H1 (cell line): ENCODE measurements around the gene KCNQ2.

Experiments used
- CREB1 ChIP-seq: IDR thresholded peaks from 2 replicates; pipeline ENCODE4 v1.6.1; 2012; ENCODE audit warnings: inconsistent platforms
- CTCF ChIP-seq, 3 experiments: IDR thresholded peaks; 1 replicate in 2 of 3; 2 replicates in 1 of 3; pipeline versions ENCODE4 v1.5.1 to v1.6.1; 2011; ENCODE audit warnings: low read length in 3 of 3, mild to moderate bottlenecking in 3 of 3, inconsistent platforms in 2 of 3, low read depth in 1 of 3, moderate library complexity in 1 of 3; ENCODE audit not compliant: insufficient read depth in 1 of 3; ENCODE audit errors: control extremely low read depth in 1 of 3
- EGR1 ChIP-seq: IDR thresholded peaks from 2 replicates; pipeline ENCODE4 v1.6.1; 2011; ENCODE audit warnings: low read depth, low read length, borderline replicate concordance
- GABPA ChIP-seq: IDR thresholded peaks from 2 replicates; pipeline ENCODE4 v1.6.1; 2011; ENCODE audit warnings: mild to moderate bottlenecking, low read length, moderate library complexity, borderline replicate concordance; ENCODE audit not compliant: insufficient read depth
- PHF8 ChIP-seq: fragments of 200-600 bp; sonication (generic); conservative IDR thresholded peaks from 2 replicates; pipeline ENCODE4 v1.7.1; 2012; ENCODE audit warnings: low read depth, mild to moderate bottlenecking, inconsistent platforms, low read length, moderate library complexity
- SUZ12 ChIP-seq: fragments of 200-600 bp; sonication (generic); IDR thresholded peaks from 2 replicates; pipeline ENCODE4 v1.6.1; 2012; ENCODE audit warnings: mild to moderate bottlenecking, inconsistent platforms, low read length, moderate library complexity, mixed read lengths

DNA sequence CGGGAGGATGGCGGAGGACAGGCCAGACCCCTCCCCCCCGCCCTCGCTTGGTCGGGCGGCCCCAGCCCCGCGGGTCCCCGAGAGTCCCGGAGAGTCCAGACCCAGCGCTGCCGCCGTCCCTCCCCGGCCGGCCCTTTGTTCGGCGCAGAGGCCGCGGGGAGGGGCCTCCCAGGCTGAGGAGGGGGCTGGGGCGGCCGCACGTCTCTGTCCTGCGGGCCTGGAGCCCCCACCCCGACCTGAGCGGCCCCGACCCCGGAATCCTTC lies 806 bp downstream of the KCNQ2 start:
- no peak for TF ChIP-seq PHF8
- no peak for TF ChIP-seq CTCF (IDR thresholded peaks at IDR 0.05; ENCODE audit: control extremely low read depth in 1 of 3, insufficient read depth in 1 of 3, low read depth in 1 of 3, low read length in 3 of 3)
- no peak for TF ChIP-seq EGR1
- TF ChIP-seq GABPA = no peak
- TF ChIP-seq CREB1 = no peak
- no peak for TF ChIP-seq SUZ12
